ENCODE measurements around the gene CSHL1. TPM values are rescaled to one million over a fixed set of nuclear protein-coding genes. Genes with fewer than 3 reads are reported as not detected.

The CSHL1 gene
- polyA plus RNA-seq, 3 donors = not detected

GRCh38 chr17:63939401-63939800 lies 28.3 kb upstream of the CSHL1 start:
- Histone ChIP-seq H3K79me2 (ENCODE audit: insufficient read depth, low read length) (no peaks in the 10 kb centered on the region), H3K9ac (ENCODE audit: insufficient read depth, low read length, poor library complexity, severe bottlenecking) (no peak overlapping the region), H3K9me3 (replicated peaks in 1 of 2; ENCODE audit: control insufficient read depth in 1 of 2, insufficient read depth in 1 of 2, low read length in 2 of 2) (no peaks in the 10 kb centered on the region), H3K4me1 (ENCODE audit: control insufficient read depth in 1 of 2, insufficient read depth in 2 of 2, low read length in 2 of 2) (peaks cover 7 to 10% of the 10 kb centered on the region in 2 donors), H3K4me3 (replicated peaks in 1 of 3; ENCODE audit: low read depth in 2 of 3, low read length in 3 of 3) (no peak overlapping the region), H3K27ac (ENCODE audit: low read depth in 1 of 2, low read length in 2 of 2) (no peak overlapping the region), H3K4me2 (replicated peaks; ENCODE audit: extremely low read depth, low read length, poor library complexity, severe bottlenecking) (no peak overlapping the region), H3K36me3 (replicated peaks in 1 of 2; ENCODE audit: control insufficient read depth in 1 of 2, insufficient read depth in 2 of 2, low read length in 2 of 2) (no peaks in the 10 kb centered on the region), H2AFZ (ENCODE audit: insufficient read depth, low read depth, low read length, poor library complexity, severe bottlenecking) (no peak overlapping the region), H3K27me3 (ENCODE audit: control insufficient read depth in 2 of 2, insufficient read depth in 2 of 2, low read length in 2 of 2) (no peaks in the 10 kb centered on the region), H4K20me1 (ENCODE audit: insufficient read depth, low read length) (no peaks in the 10 kb centered on the region)
- no peak for DNase-seq
- no peak overlapping the region for H3K4me3 Mint-ChIP-seq
- peaks cover 11% of the 10 kb centered on the region for H3K4me1 Mint-ChIP-seq
- peaks cover 0 to 1% (median 0%) of the 10 kb centered on the region in 7 donors for H3K9me3 Mint-ChIP-seq
- 88% methylated on average over 8 of the region's 9 CpGs for WGBS (ENCODE audit: insufficient coverage)
- peaks cover 2 to 5% (median 4%) of the 10 kb centered on the region in 3 donors for H3K27me3 Mint-ChIP-seq (ENCODE audit: low read depth in 3 of 3)
- H3K36me3 Mint-ChIP-seq = no peaks in the 10 kb centered on the region
- TF ChIP-seq CTCF (IDR thresholded peaks at IDR 0.05) = no peak
- intact Hi-C loops (cut with micrococcal nuclease) = no loop called here
- H3K27ac Mint-ChIP-seq = peak overlapping the region in 2 of 7 donors; percentile 12 to 58

GRCh38 chr17:63937920-63938319 lies 26.9 kb upstream of the CSHL1 start:
- no peak for TF ChIP-seq CTCF (IDR thresholded peaks at IDR 0.05)
- no peaks in the 10 kb centered on the region for H3K27me3 ChIP-seq (ENCODE audit: control insufficient read depth in 2 of 2, insufficient read depth in 2 of 2, low read length in 2 of 2)
- no peak overlapping the region for H3K9ac ChIP-seq (ENCODE audit: insufficient read depth, low read length, poor library complexity, severe bottlenecking)
- H3K4me1 ChIP-seq (ENCODE audit: control insufficient read depth in 1 of 2, insufficient read depth in 2 of 2, low read length in 2 of 2) = peaks cover 7 to 12% of the 10 kb centered on the region in 2 donors
- no peaks in the 10 kb centered on the region for H3K79me2 ChIP-seq (ENCODE audit: insufficient read depth, low read length)
- no peaks in the 10 kb centered on the region for H3K9me3 ChIP-seq (replicated peaks in 1 of 2; ENCODE audit: control insufficient read depth in 1 of 2, insufficient read depth in 1 of 2, low read length in 2 of 2)
- no peak overlapping the region for H3K27ac ChIP-seq (ENCODE audit: low read depth in 1 of 2, low read length in 2 of 2)
- peaks cover 13% of the 10 kb centered on the region for H3K4me1 Mint-ChIP-seq
- DNase-seq = no peak
- H4K20me1 ChIP-seq (ENCODE audit: insufficient read depth, low read length) = no peaks in the 10 kb centered on the region
- H3K36me3 ChIP-seq (replicated peaks in 1 of 2; ENCODE audit: control insufficient read depth in 1 of 2, insufficient read depth in 2 of 2, low read length in 2 of 2) = no peaks in the 10 kb centered on the region
- H2AFZ ChIP-seq (ENCODE audit: insufficient read depth, low read depth, low read length, poor library complexity, severe bottlenecking) = no peak overlapping the region
- intact Hi-C loops (cut with micrococcal nuclease) = no loop called here
- no peak overlapping the region for H3K27ac Mint-ChIP-seq
- WGBS (ENCODE audit: insufficient coverage) = 100% methylated on average over 4 of the region's 4 CpGs
- H3K9me3 Mint-ChIP-seq = peaks cover 0 to 2% (median 0%) of the 10 kb centered on the region in 7 donors
- H3K4me3 ChIP-seq (replicated peaks in 1 of 3; ENCODE audit: low read depth in 2 of 3, low read length in 3 of 3) = no peak overlapping the region
- peaks cover 2 to 10% (median 5%) of the 10 kb centered on the region in 3 donors for H3K27me3 Mint-ChIP-seq (ENCODE audit: low read depth in 3 of 3)
- H3K4me3 Mint-ChIP-seq = no peak overlapping the region
- H3K4me2 ChIP-seq (replicated peaks; ENCODE audit: extremely low read depth, low read length, poor library complexity, severe bottlenecking) = no peak overlapping the region
- H3K36me3 Mint-ChIP-seq = no peaks in the 10 kb centered on the region

Data from CD14-positive monocyte (primary cell).